Ascending aorta (tissue), 2 donors: ENCODE measurements around the gene MSI2. TPM values are rescaled to one million over a fixed set of nuclear protein-coding genes. Genes with fewer than 3 reads are reported as not detected.
"Not testable (repeated sequence)": the region's sequence is repeated elsewhere in the genome, so short reads cannot be mapped to it uniquely, and the experiment has no call there.

Experiments
- DNase-seq, 2 donors: peaks; one replicate each; pipeline ENCODE4 v3.0.0-alpha.2; 2019; ENCODE audit warnings: low spot score in 2 of 2
- H3K27ac ChIP-seq, 2 donors: fragments of 200-600 bp; sonication (generic); one replicate each; pipeline ENCODE4 v1.5.1; 2016 to 2017; ENCODE audit warnings: mild to moderate bottlenecking in 1 of 2
- H3K27me3 ChIP-seq: fragments of 200-600 bp; sonication (generic); one replicate; pipeline ENCODE4 v1.5.1; 2017
- H3K36me3 ChIP-seq, 2 donors: fragments of 200-600 bp; sonication (generic); one replicate each; pipeline ENCODE4 v1.5.1; 2016
- H3K4me1 ChIP-seq, 2 donors: fragments of 200-600 bp; sonication (generic); one replicate each; pipeline ENCODE4 v1.5.1; 2016 to 2017; ENCODE audit warnings: mild to moderate bottlenecking in 1 of 2
- H3K4me3 ChIP-seq, 2 donors: fragments of 200-600 bp; sonication (generic); one replicate each; pipeline ENCODE4 v1.5.1; 2016 to 2017; ENCODE audit warnings: mild to moderate bottlenecking in 1 of 2
- H3K9me3 ChIP-seq, 2 donors: fragments of 200-600 bp; sonication (generic); one replicate each; pipeline ENCODE4 v1.5.1; 2016
- intact Hi-C: fragments of 100-400 bp; cut with DNase I; formaldehyde crosslinking; loops from one replicate; pipeline ENCODE4 v1.15.1; 2023
- total RNA-seq: library from RNA; depleted of rRNA; stranded (reverse); fragments of >200 nt; gene quantifications from one replicate; pipeline ENCODE4 v1.1.0, GENCODE V29; 2016
- TF ChIP-seq, protein P1 (sequence below), 3 experiments: fragments of 200-600 bp in 2 of 3; fragments of 450-650 bp in 1 of 3; sonication (generic) in 2 of 3; IDR thresholded peaks; one replicate each; pipeline ENCODE4 v1.5.1; 2016 to 2019; ENCODE audit warnings: antibody characterized with exemption in 3 of 3, mild to moderate bottlenecking in 1 of 3, moderate library complexity in 1 of 3

Gene MSI2
- total RNA-seq, 1 donor from 2014 or later = 11.7 TPM

DNA sequence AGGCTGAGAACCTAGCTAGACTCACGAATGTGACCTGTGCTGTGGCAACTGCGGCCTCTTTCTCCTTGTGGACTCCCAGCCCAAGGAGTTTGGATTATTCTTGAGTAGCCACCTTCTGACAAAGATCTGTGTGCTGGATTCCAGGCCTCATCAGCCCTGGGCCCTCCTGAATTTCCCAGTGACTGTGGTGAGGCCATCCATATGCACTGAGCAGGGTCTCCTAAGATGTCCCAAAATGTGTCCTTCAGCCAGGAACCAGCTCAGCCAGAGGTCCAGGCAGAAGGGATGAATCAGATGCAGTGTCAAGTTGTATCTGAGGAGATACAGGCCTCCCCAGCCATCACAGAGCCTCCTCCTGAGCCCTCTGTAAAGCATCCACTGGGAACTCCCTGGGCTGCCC is 364.3 kb downstream of the MSI2 start:
- Histone ChIP-seq H3K27me3 (no peaks in the 10 kb centered on the region), H3K27ac (no peak overlapping the region), H3K9me3 (no peaks in the 10 kb centered on the region), H3K4me1 (no peaks in the 10 kb centered on the region), H3K36me3 (peaks cover 0 to 3% of the 10 kb centered on the region in 2 donors), H3K4me3 (no peak overlapping the region)
- TF ChIP-seq, protein P1, sequence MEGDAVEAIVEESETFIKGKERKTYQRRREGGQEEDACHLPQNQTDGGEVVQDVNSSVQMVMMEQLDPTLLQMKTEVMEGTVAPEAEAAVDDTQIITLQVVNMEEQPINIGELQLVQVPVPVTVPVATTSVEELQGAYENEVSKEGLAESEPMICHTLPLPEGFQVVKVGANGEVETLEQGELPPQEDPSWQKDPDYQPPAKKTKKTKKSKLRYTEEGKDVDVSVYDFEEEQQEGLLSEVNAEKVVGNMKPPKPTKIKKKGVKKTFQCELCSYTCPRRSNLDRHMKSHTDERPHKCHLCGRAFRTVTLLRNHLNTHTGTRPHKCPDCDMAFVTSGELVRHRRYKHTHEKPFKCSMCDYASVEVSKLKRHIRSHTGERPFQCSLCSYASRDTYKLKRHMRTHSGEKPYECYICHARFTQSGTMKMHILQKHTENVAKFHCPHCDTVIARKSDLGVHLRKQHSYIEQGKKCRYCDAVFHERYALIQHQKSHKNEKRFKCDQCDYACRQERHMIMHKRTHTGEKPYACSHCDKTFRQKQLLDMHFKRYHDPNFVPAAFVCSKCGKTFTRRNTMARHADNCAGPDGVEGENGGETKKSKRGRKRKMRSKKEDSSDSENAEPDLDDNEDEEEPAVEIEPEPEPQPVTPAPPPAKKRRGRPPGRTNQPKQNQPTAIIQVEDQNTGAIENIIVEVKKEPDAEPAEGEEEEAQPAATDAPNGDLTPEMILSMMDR (IDR thresholded peaks at IDR 0.05) = no peak
- no peak for DNase-seq
- intact Hi-C loops = no loop called here

DNA sequence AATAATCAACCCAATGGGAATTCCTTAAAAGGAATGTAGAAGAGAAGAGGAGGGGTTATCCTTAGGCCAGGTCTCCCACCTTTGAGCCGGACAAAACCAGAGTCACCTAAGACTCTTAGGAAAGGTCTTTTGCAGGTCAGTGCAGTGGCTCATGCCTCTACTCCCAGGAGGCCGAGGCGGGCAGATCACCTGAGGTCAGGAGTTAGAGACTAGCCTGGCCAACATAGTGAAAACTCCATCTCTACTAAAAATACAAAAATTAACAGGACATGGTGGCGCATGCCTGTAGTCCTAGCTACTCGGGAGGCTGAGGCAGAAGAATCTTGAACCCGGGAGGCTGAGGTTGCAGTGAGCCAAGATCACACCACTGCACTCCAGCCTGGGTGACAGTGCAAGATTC is 365.5 kb downstream of the MSI2 start:
- H3K9me3 ChIP-seq, H3K27me3 ChIP-seq, DNase-seq, H3K27ac ChIP-seq, intact Hi-C loops, H3K4me3 ChIP-seq, H3K36me3 ChIP-seq, H3K4me1 ChIP-seq: not testable (repeated sequence)

DNA sequence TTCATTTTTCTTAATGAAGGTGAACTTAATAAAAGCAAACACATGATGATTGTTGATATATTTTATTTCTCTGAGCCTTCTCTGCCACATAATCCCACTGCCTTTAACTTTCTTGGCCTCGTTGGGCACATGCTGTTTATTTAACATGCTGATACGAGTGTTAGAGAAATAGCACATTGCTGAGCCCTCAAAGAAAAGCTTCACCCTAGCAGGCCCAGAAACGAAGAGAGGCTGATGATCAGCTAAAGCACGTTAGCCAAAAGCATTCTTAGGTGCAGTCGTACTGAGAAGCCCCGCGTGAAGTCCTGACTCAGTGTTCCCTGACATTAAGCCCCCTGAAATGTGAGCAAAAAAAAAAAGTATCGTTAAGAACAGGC is 366.0 kb downstream of the MSI2 start:
- no peaks in the 10 kb centered on the region for H3K27me3 ChIP-seq
- intact Hi-C loops = no loop called here
- H3K4me3 ChIP-seq = no peak overlapping the region
- no peaks in the 10 kb centered on the region for H3K4me1 ChIP-seq
- TF ChIP-seq, protein P1 (IDR thresholded peaks at IDR 0.05) = no peak
- H3K27ac ChIP-seq = no peak overlapping the region
- H3K36me3 ChIP-seq = peaks cover 0 to 3% of the 10 kb centered on the region in 2 donors
- DNase-seq = no peak
- no peaks in the 10 kb centered on the region for H3K9me3 ChIP-seq

DNA sequence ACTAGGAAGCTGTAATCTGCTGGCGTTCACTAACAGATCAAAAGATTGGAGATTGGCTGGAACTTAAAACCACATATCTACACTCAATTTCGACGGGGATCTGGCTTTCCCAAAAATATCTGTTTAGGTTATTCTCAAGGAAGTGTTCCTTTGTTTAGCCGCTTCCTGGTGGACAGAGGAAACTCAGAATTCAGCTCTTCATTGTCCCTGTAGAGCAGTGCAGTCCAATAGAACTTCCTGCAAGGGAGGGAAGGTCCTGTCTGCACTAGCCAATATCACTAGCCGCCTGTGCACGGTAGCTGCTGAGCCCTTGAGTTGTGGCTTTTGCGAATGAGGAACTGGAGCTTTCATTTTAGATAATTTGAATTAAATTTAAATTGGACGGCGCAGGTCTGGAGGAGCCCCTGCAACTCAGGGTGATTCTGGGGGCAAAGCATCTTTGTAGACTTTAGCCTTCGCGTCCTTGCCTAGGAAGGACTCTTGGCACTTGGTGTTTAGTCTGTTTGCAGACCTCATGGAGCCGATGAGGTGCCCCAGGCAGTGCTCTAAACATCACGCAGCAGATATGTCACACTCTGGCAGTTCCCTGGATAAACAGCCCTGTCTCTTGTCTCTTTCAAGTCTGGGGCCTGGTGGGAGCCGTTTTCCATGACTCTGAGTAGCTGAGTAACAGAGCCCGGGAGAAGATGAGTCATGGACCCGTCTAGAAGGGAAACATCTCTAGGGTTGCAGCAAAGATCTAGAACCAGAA is 366.5 kb downstream of the MSI2 start:
- no peak overlapping the region for H3K4me3 ChIP-seq
- intact Hi-C loops = no loop called here
- H3K27ac ChIP-seq = no peak overlapping the region
- no peak for DNase-seq
- H3K4me1 ChIP-seq = no peaks in the 10 kb centered on the region
- no peaks in the 10 kb centered on the region for H3K9me3 ChIP-seq
- H3K27me3 ChIP-seq = no peaks in the 10 kb centered on the region
- H3K36me3 ChIP-seq = peaks cover 0 to 3% of the 10 kb centered on the region in 2 donors
- TF ChIP-seq, protein P1 (IDR thresholded peaks at IDR 0.05) = no peak

DNA sequence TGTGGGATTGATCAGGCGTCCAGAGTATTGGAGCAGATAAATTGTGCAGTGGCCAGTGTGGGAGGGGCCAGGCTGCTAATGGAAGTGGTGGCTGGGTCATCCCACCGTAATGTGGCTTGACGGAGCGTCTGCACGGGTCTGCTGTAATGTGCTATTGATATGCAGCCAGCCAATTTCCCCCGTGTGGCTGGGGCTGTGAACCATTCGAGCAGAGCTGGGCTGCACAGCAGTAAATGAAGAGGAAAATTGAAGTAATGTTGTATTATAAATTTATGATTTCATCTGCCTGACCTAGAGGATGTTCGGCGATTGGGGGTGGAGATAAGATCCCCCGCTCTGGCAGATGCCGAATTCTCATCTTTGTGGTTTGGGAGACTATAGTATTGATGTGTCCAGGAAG is 367.3 kb downstream of the MSI2 start:
- Histone ChIP-seq H3K4me1 (no peaks in the 10 kb centered on the region), H3K36me3 (peaks cover 0 to 3% of the 10 kb centered on the region in 2 donors), H3K27ac (no peak overlapping the region), H3K4me3 (no peak overlapping the region), H3K9me3 (no peaks in the 10 kb centered on the region), H3K27me3 (no peaks in the 10 kb centered on the region)
- TF ChIP-seq, protein P1 (IDR thresholded peaks at IDR 0.05) = no peak
- intact Hi-C loops = no loop called here
- no peak for DNase-seq

DNA sequence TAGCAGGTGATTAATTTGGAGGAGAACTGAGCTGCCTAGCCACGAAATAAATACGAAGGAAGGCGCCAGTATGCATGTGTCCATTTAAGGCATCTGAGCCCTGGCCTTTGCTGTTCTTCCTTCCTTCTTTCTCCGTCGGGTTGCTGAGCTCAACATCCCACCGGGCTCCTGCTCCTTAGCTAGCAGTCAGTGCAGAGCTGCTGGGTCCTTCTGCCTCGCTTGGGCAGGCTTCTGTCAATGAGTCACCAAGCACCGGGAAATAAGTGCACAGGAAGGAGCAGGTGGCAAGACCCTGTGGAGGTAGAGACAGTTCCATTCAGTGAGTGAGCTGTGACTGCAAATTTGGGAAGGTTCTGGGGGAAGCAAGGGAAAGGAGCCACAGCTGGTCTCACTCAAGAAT is 368.1 kb downstream of the MSI2 start:
- Histone ChIP-seq H3K36me3 (peaks cover 0 to 2% of the 10 kb centered on the region in 2 donors), H3K9me3 (no peaks in the 10 kb centered on the region), H3K4me1 (no peaks in the 10 kb centered on the region), H3K27me3 (no peaks in the 10 kb centered on the region), H3K4me3 (no peak overlapping the region), H3K27ac (no peak overlapping the region)
- intact Hi-C loops = no loop called here
- TF ChIP-seq, protein P1 (IDR thresholded peaks at IDR 0.05) = no peak
- DNase-seq = no peak
